IMR-90 (cell line): ENCODE measurements around the gene KRTAP19-3. TPM values are rescaled to one million over a fixed set of nuclear protein-coding genes. Genes with fewer than 3 reads are reported as not detected.

Experiments used
- ATAC-seq: fragments of 200-7000 bp; cut with Tn5 transposase; 2 replicates; pipeline ENCODE4 v1.9.1; 2020; ENCODE audit warnings: low read depth, mild to moderate bottlenecking, moderate library complexity
- BruUV-seq: library from RNA; stranded (reverse); fragments of 400-500 nt; replicated peaks from 2 replicates; lab custom pipeline; 2021; lab: Mats Ljungman, UMichigan
- CTCF ChIA-PET: fragments of 300-600 bp; formaldehyde crosslinking; extraction: SDS; loops from one replicate; lab custom pipeline; 2021; ENCODE audit warnings: antibody characterized with exemption; lab: Yijun Ruan, JAX
- POLR2A ChIA-PET: fragments of 300-600 bp; sonication (Branson Sonifier 250); formaldehyde crosslinking; loops from one replicate; lab custom pipeline; 2022; ENCODE audit warnings: antibody characterized with exemption; ENCODE audit not compliant: unreplicated experiment; lab: Charles Lee
- DNase-seq: peaks from one replicate; pipeline ENCODE4 v3.0.0; 2013
- H2AFZ ChIP-seq: replicated peaks from 2 replicates; pipeline ENCODE3; 2013; ENCODE audit warnings: low read length, mild to moderate bottlenecking; ENCODE audit not compliant: poor library complexity
- H2AK5ac ChIP-seq: 2 replicates; pipeline ENCODE4 v1.6.1; 2013; ENCODE audit warnings: low read depth, low read length, inconsistent platforms
- H2AK9ac ChIP-seq: replicated peaks from 2 replicates; pipeline ENCODE3; 2013; ENCODE audit warnings: mild to moderate bottlenecking, low read depth, low read length, moderate library complexity; ENCODE audit not compliant: poor library complexity
- H2BK120ac ChIP-seq: 2 replicates; pipeline ENCODE4 v1.6.1; 2013; ENCODE audit warnings: low read depth, low read length, inconsistent platforms
- H2BK15ac ChIP-seq: 3 replicates; pipeline ENCODE4 v1.6.1; 2013; ENCODE audit warnings: low read depth, low read length, inconsistent platforms
- H2BK20ac ChIP-seq: 2 replicates; pipeline ENCODE4 v1.6.1; 2013; ENCODE audit warnings: low read depth, mild to moderate bottlenecking, inconsistent platforms, low read length, moderate library complexity
- H2BK5ac ChIP-seq: 2 replicates; pipeline ENCODE4 v1.6.1; 2013; ENCODE audit warnings: mild to moderate bottlenecking, low read depth, low read length, inconsistent platforms; ENCODE audit not compliant: poor library complexity, severe bottlenecking
- H3K14ac ChIP-seq: replicated peaks from 2 replicates; pipeline ENCODE4 v1.6.1; 2013; ENCODE audit warnings: low read depth, low read length, inconsistent platforms
- H3K18ac ChIP-seq: 2 replicates; pipeline ENCODE4 v1.6.1; 2013; ENCODE audit warnings: low read depth, low read length, control low read depth
- H3K23ac ChIP-seq: 2 replicates; pipeline ENCODE4 v1.6.1; 2013; ENCODE audit warnings: low read depth, low read length, inconsistent platforms
- H3K27ac ChIP-seq: 2 replicates; pipeline ENCODE4 v1.5.1; 2013; ENCODE audit warnings: mild to moderate bottlenecking, control low read depth, low read length; ENCODE audit not compliant: insufficient read depth
- H3K27me3 ChIP-seq: 2 replicates; pipeline ENCODE4 v1.6.1; 2013; ENCODE audit warnings: low read length; ENCODE audit not compliant: control insufficient read depth, insufficient read depth
- H3K36me3 ChIP-seq: 2 replicates; pipeline ENCODE4 v1.6.1; 2013; ENCODE audit warnings: low read length, mixed read lengths; ENCODE audit not compliant: control insufficient read depth, insufficient read depth
- H3K4ac ChIP-seq: 2 replicates; pipeline ENCODE4 v1.6.1; 2013; ENCODE audit warnings: low read depth, low read length, inconsistent platforms
- H3K4me1 ChIP-seq: 2 replicates; pipeline ENCODE4 v1.6.1; 2013; ENCODE audit warnings: low read length, mixed read lengths; ENCODE audit not compliant: control insufficient read depth, insufficient read depth
- H3K4me2 ChIP-seq: 2 replicates; pipeline ENCODE4 v1.6.1; 2013; ENCODE audit warnings: low read depth, mild to moderate bottlenecking, control low read depth, low read length, moderate library complexity
- H3K4me3 ChIP-seq: 2 replicates; pipeline ENCODE4 v1.5.1; 2013; ENCODE audit warnings: low read depth, mild to moderate bottlenecking, control low read depth, low read length, moderate library complexity; ENCODE audit not compliant: insufficient read depth
- H3K56ac ChIP-seq: 2 replicates; pipeline ENCODE4 v1.6.1; 2013; ENCODE audit warnings: low read length, inconsistent platforms; ENCODE audit not compliant: insufficient read depth; ENCODE audit errors: extremely low read depth
- H3K79me1 ChIP-seq, 2 experiments: 2 replicates each; pipeline ENCODE4 v1.6.1; 2013; ENCODE audit warnings: low read length in 2 of 2, inconsistent platforms in 1 of 2, low read depth in 1 of 2
- H3K9ac ChIP-seq: 2 replicates; pipeline ENCODE4 v1.6.1; 2013; ENCODE audit warnings: low read depth, low read length, control low read depth
- H3K9me1 ChIP-seq: 2 replicates; pipeline ENCODE4 v1.6.1; 2013; ENCODE audit warnings: low read length, inconsistent platforms; ENCODE audit not compliant: insufficient read depth
- H3K9me3 ChIP-seq: 2 replicates; pipeline ENCODE4 v1.6.1; 2013; ENCODE audit warnings: low read length; ENCODE audit not compliant: control insufficient read depth, insufficient read depth
- H4K20me1 ChIP-seq: 2 replicates; pipeline ENCODE4 v1.6.1; 2013; ENCODE audit warnings: low read length, inconsistent platforms; ENCODE audit not compliant: insufficient read depth
- H4K5ac ChIP-seq: 2 replicates; pipeline ENCODE4 v1.6.1; 2013; ENCODE audit warnings: mild to moderate bottlenecking, low read depth, low read length, control low read depth
- H4K8ac ChIP-seq, 2 experiments: 2 replicates each; pipeline ENCODE4 v1.6.1; 2013; ENCODE audit warnings: low read depth in 2 of 2, low read length in 2 of 2, control low read depth in 1 of 2, inconsistent platforms in 1 of 2
- H4K91ac ChIP-seq: 2 replicates; pipeline ENCODE4 v1.6.1; 2013; ENCODE audit warnings: low read depth, low read length, inconsistent platforms; ENCODE audit not compliant: insufficient read depth
- CHD1 ChIP-seq: IDR thresholded peaks from 2 replicates; pipeline ENCODE4 v1.6.1; 2012; ENCODE audit warnings: low read depth, low read length, improper control_type of control experiment
- RCOR1 ChIP-seq: IDR thresholded peaks from 2 replicates; pipeline ENCODE4 v1.6.1; 2012; ENCODE audit warnings: mild to moderate bottlenecking, low read length, improper control_type of control experiment; ENCODE audit not compliant: insufficient replicate concordance
- WGBS, 2 experiments: methylation state at CpG; one replicate each; pipeline versions ENCODE4 v1.1.5 to v1.1.7; 2013; ENCODE audit warnings: missing lambda C conversion rate in 2 of 2; ENCODE audit not compliant: insufficient read length in 1 of 2; ENCODE audit errors: extremely low coverage in 2 of 2; 5-methylcytosine and 5-hydroxymethylcytosine counted together
- dilution Hi-C: fragments of 300-500 bp; cut with HindIII; formaldehyde crosslinking; loops from one replicate; pipeline ENCODE4 v1.14.3; 2018; ENCODE audit warnings: low sequenced_read_pairs; ENCODE audit not compliant: unreplicated experiment
- in situ Hi-C: fragments of 300-500 bp; cut with MboI; formaldehyde crosslinking; loops from 3 replicates; pipeline ENCODE4 v1.14.3; 2019; ENCODE audit warnings: low sequenced_read_pairs, inconsistent platforms, mixed read lengths
- intact Hi-C: fragments of 100-400 bp; cut with micrococcal nuclease; formaldehyde crosslinking; loops from 2 replicates; pipeline ENCODE4 v1.10.0; 2022
- polyA plus RNA-seq, 3 experiments: library from polyadenylated mRNA; depleted of rRNA; stranded (reverse); fragments of >200 nt; gene quantifications; 2 replicates each; pipeline ENCODE4 v1.2.3, GENCODE V29; 2012; ENCODE audit warnings: low replicate concordance in 1 of 3
- total RNA-seq: library from RNA; depleted of rRNA; stranded (reverse); fragments of >200 nt; gene quantifications from 2 replicates; pipeline ENCODE4 v1.2.3, GENCODE V29; 2012
- TF ChIP-seq, protein P1 (sequence below): fragments of 150-350 bp; IDR thresholded peaks from 2 replicates; pipeline ENCODE4 v1.6.1; 2017; ENCODE audit warnings: mild to moderate bottlenecking, antibody characterized with exemption, low read length, low read depth

The KRTAP19-3 gene
- total and polyA plus RNA-seq, 2 of the 4 experiments (the other 2 are of a cell fraction) = not detected

DNA sequence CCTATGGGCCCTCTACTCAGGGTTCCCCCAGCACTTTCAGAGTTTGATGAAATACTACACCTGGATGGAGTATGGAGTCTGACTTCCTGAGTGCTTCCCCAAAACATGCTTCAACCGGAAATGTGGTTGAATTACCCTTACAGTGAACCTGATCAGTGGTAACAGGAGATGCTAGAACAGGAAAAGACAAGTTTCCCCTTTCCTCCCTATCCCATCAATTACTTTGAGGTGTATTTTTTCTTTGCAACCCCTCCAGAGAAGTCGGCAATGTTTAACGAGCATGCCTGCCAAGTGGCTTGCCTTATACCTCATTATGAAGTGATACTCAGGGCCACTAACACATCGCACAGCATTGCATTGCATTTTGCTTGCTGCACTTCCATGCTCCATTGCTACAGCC is 44.8 kb downstream of the KRTAP19-3 start:
- ChIA-PET CTCF (no interaction called here), POLR2A (no interaction called here)
- Histone ChIP-seq H3K79me1 (no peaks in the 10 kb centered on the region), H2BK15ac (no peak overlapping the region), H2AFZ (no peak overlapping the region), H4K8ac (no peak overlapping the region), H3K23ac (no peak overlapping the region), H4K20me1 (no peaks in the 10 kb centered on the region), H3K4me3 (no peak overlapping the region), H3K4ac (no peak overlapping the region), H3K9ac (no peak overlapping the region), H3K18ac (no peak overlapping the region), H3K4me2 (no peak overlapping the region), H3K56ac (no peak overlapping the region), H4K5ac (no peak overlapping the region), H3K9me3 (peaks cover 6% of the 10 kb centered on the region; the same call in 1 of the 2 replicates), H2BK20ac (no peak overlapping the region), H3K9me1 (no peaks in the 10 kb centered on the region), H2BK120ac (no peak overlapping the region), H3K36me3 (no peaks in the 10 kb centered on the region), H3K14ac (no peak overlapping the region), H4K91ac (no peak overlapping the region), H3K27me3 (no peaks in the 10 kb centered on the region), H3K4me1 (no peaks in the 10 kb centered on the region), H3K27ac (no peak overlapping the region), H2AK9ac (no peak overlapping the region), H2BK5ac (no peak overlapping the region), H2AK5ac (no peak overlapping the region)
- WGBS, 2 experiments = 40% methylated on average over 1 of the region's 4 CpGs; no CpG with 5 or more reads in 1 of the 2 experiments
- no peak for DNase-seq
- TF ChIP-seq, protein P1, sequence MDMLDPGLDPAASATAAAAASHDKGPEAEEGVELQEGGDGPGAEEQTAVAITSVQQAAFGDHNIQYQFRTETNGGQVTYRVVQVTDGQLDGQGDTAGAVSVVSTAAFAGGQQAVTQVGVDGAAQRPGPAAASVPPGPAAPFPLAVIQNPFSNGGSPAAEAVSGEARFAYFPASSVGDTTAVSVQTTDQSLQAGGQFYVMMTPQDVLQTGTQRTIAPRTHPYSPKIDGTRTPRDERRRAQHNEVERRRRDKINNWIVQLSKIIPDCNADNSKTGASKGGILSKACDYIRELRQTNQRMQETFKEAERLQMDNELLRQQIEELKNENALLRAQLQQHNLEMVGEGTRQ = no peak
- TF ChIP-seq RCOR1 (no peak), CHD1 (no peak)
- in situ Hi-C loops (no loop called here), dilution Hi-C loops (no loop called here), intact Hi-C loops (no loop called here)
- BruUV-seq = no TSS peak
- no peak for ATAC-seq
